HG03439 (cell line): ENCODE measurements around the gene CRACR2A.

Source experiments
- ATAC-seq: cut with Tn5 transposase; IDR thresholded peaks from one replicate; pipeline ENCODE4 v1.9.1; 2021; ENCODE audit warnings: mild to moderate bottlenecking, moderate library complexity; ENCODE audit not compliant: unreplicated experiment

CRACR2A gene

DNA sequence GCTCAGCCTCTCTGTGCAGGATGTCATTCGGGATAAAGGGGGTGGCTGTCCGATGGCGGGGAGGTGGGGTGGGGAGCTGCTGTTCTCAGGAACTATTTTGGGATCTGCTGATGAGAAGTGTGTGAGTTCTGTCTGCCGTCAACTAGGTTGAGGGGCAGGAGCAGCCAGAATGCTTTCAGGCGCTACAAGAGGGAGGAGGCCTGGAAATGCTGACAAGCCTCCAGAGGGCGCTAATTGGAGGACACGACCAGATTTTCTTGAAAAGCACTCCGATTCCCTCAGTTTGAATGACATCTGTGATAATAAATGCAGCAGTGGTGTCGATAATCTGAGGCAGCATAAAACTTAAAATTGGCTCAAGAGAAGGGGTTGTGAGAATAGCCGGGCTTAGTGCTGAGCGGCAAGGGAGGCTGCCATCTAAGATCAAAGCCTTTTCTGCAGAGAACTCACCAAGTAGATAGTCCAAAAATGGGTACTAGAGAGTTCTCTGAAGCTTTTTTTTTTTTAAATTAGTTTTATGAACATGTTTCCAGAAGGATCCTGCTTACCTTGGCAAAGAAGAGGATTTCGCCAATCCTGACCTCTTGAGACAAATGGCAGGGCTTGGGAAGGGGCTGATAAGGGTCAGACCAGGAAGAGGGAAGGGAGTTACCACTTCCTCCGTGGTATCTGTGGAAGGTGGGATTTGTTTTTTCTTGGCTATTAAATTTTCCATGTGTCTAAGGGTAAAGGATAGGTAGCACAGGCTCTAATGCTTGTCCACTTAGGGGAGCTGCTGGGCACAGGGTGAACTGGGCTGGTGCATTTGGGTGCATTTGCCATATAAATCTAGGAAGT is 94.4 kb downstream of the CRACR2A start:
- no peak for ATAC-seq

DNA sequence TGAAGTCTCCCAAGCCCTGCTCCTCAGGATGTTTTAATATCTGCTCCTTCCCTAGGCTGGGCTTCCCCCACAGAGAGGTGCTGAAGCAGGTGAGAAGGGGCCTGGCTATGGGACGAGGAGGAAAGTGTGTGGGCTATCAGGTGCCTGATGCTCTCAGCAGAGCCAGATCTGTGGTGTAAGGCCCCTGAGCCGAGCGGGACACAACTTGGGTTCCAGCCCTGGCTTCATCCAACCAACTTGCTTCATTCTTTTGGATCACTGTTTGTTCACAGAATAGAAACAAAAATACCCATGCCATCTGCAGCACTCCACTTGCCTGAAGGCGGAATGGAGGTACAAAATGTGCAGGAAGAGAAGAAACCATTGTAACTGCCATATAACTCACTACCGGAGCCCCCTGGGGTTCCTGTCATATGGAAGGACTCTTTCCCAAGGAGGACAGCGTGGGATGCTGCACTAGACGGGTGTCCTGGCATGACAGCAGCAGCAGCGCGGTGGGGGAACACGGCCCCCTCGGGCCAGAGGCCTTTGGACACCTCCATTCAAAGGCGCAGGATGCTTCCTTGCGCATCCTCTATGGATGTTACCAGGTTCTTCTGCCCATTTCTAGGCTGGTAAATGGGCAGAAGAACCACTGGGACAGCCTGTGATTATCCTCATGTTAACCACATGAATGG is 95.8 kb downstream of the CRACR2A start:
- ATAC-seq = no peak

DNA sequence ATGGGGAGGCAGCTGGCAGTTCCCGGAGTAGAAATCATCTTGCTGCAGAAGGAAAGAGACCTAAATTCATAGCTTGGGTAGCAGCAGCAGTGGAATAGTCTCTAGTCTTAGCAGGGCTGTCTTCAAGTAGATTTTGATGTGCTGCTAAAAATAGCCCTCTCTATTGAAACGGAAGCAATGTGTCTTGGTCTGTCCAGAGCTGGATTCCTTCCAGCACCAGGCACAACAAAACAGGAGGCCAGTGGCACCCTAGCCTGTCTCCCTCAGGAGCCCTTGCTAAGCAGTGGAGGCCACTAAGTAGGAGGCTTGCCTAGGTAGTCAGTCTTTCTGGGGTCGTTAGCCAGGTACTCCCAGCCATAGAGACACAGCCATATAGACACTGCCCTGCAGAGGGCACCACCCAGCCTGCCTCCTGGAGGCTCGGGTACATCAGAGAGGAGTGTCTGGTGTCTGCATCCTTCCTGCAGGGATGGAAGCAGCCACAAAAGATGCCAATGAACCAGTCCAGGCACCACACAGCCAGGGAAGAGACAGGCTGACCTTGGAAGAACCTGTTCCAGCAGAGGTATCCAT is 97.5 kb downstream of the CRACR2A start:
- no peak for ATAC-seq

DNA sequence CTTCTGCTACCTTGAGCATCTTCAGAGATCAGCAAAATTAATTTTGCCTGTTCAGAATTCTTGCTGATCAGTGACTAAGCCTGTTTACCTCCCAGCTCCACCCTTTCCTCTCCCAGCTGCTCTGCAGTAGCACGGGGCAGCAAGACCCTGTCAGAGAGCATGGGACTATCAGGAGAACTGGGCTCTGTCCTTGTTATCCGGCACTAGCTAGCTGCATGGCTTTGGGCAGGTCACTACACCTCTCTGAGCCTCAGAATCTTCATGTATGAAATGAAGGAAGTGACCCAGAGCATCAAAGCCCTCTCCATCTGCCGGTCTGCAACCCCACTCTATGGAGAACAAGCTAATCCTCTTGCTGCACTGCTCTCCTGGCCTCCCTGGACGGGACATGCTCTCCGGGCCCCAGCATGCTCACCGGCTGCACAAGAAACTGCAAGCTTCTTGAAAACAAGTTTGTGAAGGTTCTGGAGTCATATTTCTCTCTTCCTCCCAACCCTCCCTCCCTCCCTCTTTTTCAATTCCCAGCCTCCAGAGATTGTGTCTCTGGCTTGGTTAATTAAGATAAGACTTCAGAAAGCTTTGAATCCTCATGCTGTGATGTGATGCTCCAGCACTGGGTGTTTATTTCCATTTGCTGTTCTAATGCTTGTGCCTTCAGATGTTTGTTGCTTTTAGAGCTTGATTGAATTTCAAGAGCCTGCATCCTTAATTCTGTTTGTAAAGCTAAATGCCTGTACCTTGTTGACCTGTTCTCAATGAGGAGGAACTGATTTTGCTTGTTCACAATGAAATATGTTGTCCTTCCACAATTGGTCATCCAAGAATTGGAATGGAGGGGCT is 101.1 kb downstream of the CRACR2A start:
- ATAC-seq = no peak

- ATAC-seq = no peak
Observed at GRCh38 chr12:3647504-3647903, 105.4 kb downstream of the CRACR2A start.

DNA sequence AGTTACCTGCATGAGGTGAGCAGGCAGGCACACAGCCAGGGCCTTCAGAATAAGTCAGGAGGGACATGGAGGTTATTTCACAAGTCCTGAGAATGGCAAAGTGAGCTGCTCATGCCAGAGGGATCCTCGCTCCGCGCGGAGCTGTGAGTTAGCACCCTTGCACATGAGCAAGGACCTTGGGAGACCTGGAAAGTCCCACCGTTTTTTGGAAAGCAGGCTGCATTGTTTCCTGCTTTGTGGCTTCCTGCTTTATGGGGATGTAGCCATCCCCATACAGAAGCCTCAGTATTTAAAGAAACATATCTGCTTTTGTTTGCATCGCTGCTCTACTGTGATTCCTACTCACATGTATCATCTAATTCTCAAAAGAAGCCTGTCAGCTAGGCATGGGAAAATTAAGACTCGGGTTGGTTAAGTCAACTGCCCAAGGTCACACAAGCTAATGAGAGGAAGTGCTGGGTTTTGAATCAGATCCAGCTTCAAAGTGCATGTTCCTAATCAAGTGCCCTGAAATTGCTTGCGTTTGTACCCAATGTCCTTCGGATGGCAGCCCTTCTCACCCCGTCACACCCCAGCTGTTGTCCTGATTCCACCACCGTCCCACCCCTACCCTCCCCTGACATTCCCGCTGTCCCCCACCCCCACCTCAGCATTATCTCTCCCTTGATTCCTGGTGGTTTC is 106.2 kb downstream of the CRACR2A start:
- ATAC-seq = no peak

DNA sequence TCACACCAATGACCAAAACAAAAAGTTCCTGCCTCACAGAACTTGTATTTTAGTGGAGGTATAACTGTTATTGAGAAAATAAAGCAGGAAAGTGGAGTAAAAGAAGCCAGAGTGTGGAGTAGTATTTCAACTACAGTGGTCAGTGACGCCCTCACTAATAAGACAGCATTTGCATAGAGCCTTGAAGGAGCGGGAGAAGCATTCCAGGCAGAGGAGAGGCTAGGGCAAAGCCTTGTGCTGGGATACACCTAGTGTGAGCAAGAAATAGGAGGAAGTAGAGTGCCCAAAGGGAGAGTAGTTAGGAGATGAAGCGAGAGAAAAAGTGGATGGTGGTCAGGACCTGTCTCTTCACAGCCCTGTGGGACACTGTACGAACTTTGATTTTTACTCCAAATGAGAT is 107.8 kb downstream of the CRACR2A start:
- no peak for ATAC-seq

GRCh38 chr12:3644104-3644503 is 108.8 kb downstream of the CRACR2A start:
- no peak for ATAC-seq

DNA sequence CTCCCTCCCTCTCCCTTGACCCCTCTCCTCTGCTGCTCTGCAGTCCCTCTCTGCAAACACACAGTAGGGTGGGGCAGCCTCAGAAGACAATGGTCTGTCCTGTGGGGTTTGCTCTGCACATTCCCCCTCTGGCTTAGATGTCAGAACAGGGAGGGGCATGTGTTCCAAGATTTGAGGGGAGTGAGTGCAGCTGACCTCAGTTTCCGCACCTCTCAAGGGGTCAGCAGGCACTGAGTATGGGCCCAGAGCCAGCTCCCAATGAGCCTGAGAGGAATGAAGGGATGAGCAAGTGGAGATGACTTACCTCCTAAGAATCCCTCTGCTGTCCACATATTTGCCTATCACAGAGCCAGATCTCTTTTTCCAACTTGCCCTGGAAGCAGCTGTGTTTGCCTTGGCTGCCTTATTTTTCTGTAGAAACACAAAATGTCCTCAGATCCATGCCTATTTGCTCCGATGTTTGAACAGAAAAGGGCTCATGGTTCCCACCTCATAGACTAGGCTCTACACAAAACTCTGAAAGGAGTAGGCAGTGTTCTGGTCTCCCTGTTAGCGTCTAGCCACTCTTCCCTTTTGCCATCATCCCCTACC is 111.4 kb downstream of the CRACR2A start:
- no peak for ATAC-seq

GRCh38 chr12:3636328-3636727 is 116.6 kb downstream of the CRACR2A start:
- no peak for ATAC-seq

- no peak for ATAC-seq
Observed at GRCh38 chr12:3634348-3634747, 118.6 kb downstream of the CRACR2A start.

DNA sequence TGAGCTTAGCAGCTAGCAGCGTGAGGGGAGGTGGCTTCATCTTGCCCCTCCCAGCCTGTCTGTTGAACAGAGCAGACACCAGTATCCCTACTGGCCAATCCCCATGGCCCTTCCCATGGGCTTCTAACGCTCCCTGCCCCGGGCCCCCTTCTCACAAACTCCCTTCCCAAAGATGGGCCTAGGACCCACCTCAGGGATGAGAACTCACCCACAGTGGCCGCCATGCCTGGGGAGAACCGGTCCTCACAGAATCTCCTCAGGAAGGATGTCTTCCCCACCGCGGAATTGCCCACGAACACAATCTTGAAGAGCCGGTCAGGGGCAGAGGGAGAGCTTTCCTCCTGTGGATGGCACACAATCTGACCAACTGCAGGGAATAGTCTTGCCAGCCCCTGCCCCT is 119.5 kb downstream of the CRACR2A start:
- no peak for ATAC-seq

DNA sequence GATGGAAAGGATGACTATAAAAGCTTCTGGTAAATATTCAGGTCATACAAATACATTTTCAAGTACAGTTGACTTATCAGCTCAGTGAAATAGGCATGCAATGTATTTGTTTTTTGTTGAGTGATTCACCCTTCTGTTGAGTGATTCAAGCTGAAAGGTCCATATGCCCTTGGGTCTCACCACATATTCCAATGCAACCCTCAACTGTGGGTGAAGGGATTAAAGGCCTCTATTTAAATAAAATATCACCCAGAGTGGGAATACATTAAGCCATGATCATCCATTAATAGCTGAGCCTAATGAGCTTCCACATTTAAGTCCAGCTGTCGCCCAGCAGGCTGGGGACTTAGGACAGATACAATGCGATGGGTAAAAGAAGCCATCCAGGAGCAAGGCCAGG is 120.2 kb downstream of the CRACR2A start:
- ATAC-seq = no peak

DNA sequence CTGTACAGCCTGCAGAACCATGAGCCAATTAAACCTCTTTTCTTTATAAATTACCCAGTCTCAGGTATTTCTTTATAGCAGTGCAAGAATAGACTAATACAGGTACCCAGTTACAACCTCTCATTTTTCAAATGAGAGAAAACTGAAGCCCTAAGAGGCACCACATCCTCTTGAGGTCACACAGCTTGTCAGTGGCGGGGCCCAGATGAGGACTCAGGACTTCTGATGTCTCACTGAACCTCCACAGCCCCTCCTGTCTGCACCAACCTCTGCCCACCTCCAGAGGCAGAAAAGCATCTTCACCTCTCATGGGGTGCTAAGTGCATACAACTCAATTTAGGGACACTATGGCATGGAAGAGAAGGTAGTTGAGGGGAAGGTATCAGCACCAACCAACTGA is 120.7 kb downstream of the CRACR2A start:
- no peak for ATAC-seq

DNA sequence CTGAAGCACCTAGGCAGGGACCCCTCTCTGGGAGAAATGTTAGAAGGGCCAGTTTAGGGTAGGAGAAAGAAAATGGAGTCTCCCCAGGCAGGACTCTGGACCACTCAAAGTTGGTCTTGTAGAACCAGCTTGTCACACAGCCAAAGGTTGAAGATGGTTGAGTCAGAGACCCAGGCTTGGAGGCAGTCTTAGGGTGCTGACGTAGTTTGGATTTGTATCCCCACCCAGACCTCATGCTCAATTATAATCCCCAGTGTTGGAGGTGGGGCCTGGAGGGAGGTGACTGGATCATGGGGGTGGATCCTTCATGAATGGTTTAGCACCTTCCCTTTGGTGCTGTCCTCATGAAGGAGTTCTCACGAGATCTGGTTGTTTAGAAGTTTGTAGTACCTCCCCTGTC is 121.2 kb downstream of the CRACR2A start:
- no peak for ATAC-seq

DNA sequence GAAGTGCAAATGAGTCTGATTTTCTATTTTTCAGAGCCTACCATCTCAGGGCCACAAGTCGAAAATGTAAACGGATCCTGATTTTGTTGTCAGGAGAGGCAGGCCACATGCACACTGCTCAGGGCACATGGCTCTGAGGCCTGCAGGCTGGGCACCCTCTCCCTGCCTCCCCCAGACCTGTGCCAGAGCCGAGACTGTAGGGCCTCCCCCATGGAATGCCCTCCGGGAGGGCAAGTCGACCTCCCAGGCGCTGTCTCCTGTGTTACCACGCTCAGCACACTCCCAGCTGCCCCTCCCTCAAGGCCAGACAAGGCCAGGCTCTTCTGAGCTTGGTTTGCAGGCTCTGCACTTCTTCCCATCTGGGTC is 121.7 kb downstream of the CRACR2A start:
- no peak for ATAC-seq

GRCh38 chr12:3630621-3631271 is 122.2 kb downstream of the CRACR2A start:
- no peak for ATAC-seq

DNA sequence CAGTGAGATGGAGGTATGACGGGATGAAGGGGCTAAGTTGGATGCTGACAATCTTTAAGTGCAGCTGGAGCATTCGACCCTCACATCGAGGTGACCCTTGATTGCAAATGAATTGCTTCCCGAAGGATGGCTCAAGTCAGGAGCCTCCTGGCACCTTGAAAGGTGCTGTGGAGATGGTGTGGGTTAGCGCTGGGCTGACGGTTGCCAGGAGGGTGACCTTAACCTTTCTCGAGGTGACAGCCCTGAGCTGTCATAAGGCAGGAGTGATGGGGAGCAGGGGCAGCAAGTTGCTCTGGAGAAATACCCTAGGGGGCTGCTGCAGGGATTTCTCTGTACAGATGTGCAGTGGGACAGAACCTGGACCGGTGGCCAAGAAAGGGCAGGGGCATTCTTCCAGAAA is 122.8 kb downstream of the CRACR2A start:
- no peak for ATAC-seq

- ATAC-seq = no peak
Observed at GRCh38 chr12:3629057-3629830, 123.7 kb downstream of the CRACR2A start.
